ENCODE data around the gene ZNF747. TPM values are rescaled to one million over a fixed set of nuclear protein-coding genes. Genes with fewer than 3 reads are reported as not detected.

Gene ZNF747
- total RNA-seq, 1 donor from 2014 or later: 21.6 TPM

DNA sequence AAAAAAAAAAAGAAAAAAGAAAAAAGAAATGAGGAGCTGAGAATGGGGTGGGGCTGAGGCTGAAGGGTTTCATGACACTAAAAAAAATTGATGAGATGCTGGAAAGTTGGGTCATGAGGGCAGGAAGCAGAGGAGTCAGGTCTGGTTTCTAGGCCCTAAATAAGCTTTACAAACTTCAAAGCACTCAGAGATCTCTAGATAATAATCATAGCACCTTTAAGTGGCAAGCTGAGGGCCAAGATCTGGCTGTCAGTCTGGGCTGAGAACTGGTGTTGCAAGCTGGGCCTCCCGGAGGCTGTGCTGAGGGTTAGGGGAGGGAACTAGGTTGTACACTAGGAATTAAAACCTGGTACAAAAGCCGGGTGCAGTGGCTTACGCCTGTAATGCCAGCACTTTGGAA lies 17.1 kb upstream of the ZNF747 start:
- TF ChIP-seq, protein P1, sequence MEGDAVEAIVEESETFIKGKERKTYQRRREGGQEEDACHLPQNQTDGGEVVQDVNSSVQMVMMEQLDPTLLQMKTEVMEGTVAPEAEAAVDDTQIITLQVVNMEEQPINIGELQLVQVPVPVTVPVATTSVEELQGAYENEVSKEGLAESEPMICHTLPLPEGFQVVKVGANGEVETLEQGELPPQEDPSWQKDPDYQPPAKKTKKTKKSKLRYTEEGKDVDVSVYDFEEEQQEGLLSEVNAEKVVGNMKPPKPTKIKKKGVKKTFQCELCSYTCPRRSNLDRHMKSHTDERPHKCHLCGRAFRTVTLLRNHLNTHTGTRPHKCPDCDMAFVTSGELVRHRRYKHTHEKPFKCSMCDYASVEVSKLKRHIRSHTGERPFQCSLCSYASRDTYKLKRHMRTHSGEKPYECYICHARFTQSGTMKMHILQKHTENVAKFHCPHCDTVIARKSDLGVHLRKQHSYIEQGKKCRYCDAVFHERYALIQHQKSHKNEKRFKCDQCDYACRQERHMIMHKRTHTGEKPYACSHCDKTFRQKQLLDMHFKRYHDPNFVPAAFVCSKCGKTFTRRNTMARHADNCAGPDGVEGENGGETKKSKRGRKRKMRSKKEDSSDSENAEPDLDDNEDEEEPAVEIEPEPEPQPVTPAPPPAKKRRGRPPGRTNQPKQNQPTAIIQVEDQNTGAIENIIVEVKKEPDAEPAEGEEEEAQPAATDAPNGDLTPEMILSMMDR (IDR thresholded peaks at IDR 0.05): no peak
- intact Hi-C loops (cut with micrococcal nuclease): loop anchor here (10.0 kb wide), 1 partner anchor 373 kb away; the partner anchor contains the start of gene FBXL19
- H3K4me1 Mint-ChIP-seq: peaks cover 16% of the 10 kb centered on the region
- ATAC-seq (ENCODE audit: low read depth) (no peak), DNase-seq (no peak)
- peaks cover 31% of the 10 kb centered on the region for H3K36me3 Mint-ChIP-seq (ENCODE audit: low read depth)
- no peaks in the 10 kb centered on the region for H3K27me3 Mint-ChIP-seq
- ChIA-PET POLR2A (no interaction called here), CTCF (interaction anchor here (1.4 kb wide), 1 partner anchor 10 kb away, joined by 3 read pairs; no protein-coding TSS in a partner anchor)
- H3K4me3 Mint-ChIP-seq: no peak overlapping the region
- no peaks in the 10 kb centered on the region for H3K9me3 Mint-ChIP-seq
- H3K27ac Mint-ChIP-seq: peak overlapping the region; percentile 11

- no peak overlapping the region for H3K27ac Mint-ChIP-seq
- no peaks in the 10 kb centered on the region for H3K27me3 Mint-ChIP-seq
- ChIA-PET CTCF (no interaction called here), POLR2A (interaction anchor here (0.7 to 1.9 kb wide), 3 partner anchors 14 to 142 kb away, joined by 3 to 7 read pairs (median 3); partner anchors contain the start of gene ZNF747)
- ATAC-seq (ENCODE audit: low read depth) (no peak), DNase-seq (no peak)
- intact Hi-C loops (cut with micrococcal nuclease): no loop called here
- no peaks in the 10 kb centered on the region for H3K9me3 Mint-ChIP-seq
- no peak overlapping the region for H3K4me3 Mint-ChIP-seq
- TF ChIP-seq, protein P1 (IDR thresholded peaks at IDR 0.05): no peak
- peaks cover 8% of the 10 kb centered on the region for H3K4me1 Mint-ChIP-seq
- H3K36me3 Mint-ChIP-seq (ENCODE audit: low read depth): peaks cover 8% of the 10 kb centered on the region
Observed at GRCh38 chr16:30548416-30549253, 14.0 kb upstream of the ZNF747 start.

- no peaks in the 10 kb centered on the region for H3K27me3 Mint-ChIP-seq
- no peaks in the 10 kb centered on the region for H3K9me3 Mint-ChIP-seq
- no peaks in the 10 kb centered on the region for H3K36me3 Mint-ChIP-seq (ENCODE audit: low read depth)
- no peak for DNase-seq
- ATAC-seq (ENCODE audit: low read depth): no peak
- TF ChIP-seq, protein P1 (IDR thresholded peaks at IDR 0.05): no peak
- CTCF ChIA-PET: no interaction called here
- POLR2A ChIA-PET: no interaction called here
- intact Hi-C loops (cut with micrococcal nuclease): no loop called here
- no peaks in the 10 kb centered on the region for H3K4me1 Mint-ChIP-seq
- H3K27ac Mint-ChIP-seq: no peak overlapping the region
- no peak overlapping the region for H3K4me3 Mint-ChIP-seq
Observed at GRCh38 chr16:30546115-30546514, 11.5 kb upstream of the ZNF747 start.

- peaks cover 6% of the 10 kb centered on the region for H3K4me1 Mint-ChIP-seq
- intact Hi-C loops (cut with micrococcal nuclease): no loop called here
- POLR2A ChIA-PET: interaction anchor here (1.2 kb wide), 1 partner anchor 14 kb away, joined by 4 read pairs; the partner anchor contains the start of gene ZNF764
- no peak overlapping the region for H3K4me3 Mint-ChIP-seq
- no peaks in the 10 kb centered on the region for H3K27me3 Mint-ChIP-seq
- ATAC-seq (ENCODE audit: low read depth) (no peak), DNase-seq (no peak)
- no peaks in the 10 kb centered on the region for H3K36me3 Mint-ChIP-seq (ENCODE audit: low read depth)
- TF ChIP-seq, protein P1 (IDR thresholded peaks at IDR 0.05): no peak
- H3K9me3 Mint-ChIP-seq: no peaks in the 10 kb centered on the region
- no peak overlapping the region for H3K27ac Mint-ChIP-seq
- CTCF ChIA-PET: no interaction called here
Observed at GRCh38 chr16:30543067-30543466, 8.4 kb upstream of the ZNF747 start.

Measured in activated B cell treated with CpG ODN at 0.5 μM for 24 hours (primary cell).